Thyroid gland (tissue), 4 donors: Measurements from ENCODE around the gene SOWAHA.

Experiments used
- CTCF ChIP-seq, 6 experiments: fragments of 200-600 bp in 3 of 6; fragments of 450-650 bp in 3 of 6; sonication (generic) in 3 of 6; IDR thresholded peaks; one replicate each; pipeline ENCODE4 v1.5.1; 2016 to 2019; ENCODE audit warnings: antibody characterized with exemption in 6 of 6, mild to moderate bottlenecking in 2 of 6, inconsistent platforms in 1 of 6, moderate library complexity in 1 of 6
- POLR2A ChIP-seq, 2 donors: fragments of 450-650 bp; IDR thresholded peaks; one replicate each; pipeline ENCODE4 v1.6.1; 2017; ENCODE audit warnings: antibody characterized with exemption in 2 of 2, mild to moderate bottlenecking in 2 of 2, moderate library complexity in 1 of 2

GRCh38 chr5:132777209-132778069, 35.7 kb upstream of the SOWAHA start, which contains the start of gene SEPTIN8:
- TF ChIP-seq POLR2A (IDR thresholded peaks at IDR 0.05) (peak in 1 of 2 donors; percentile 28), CTCF (IDR thresholded peaks at IDR 0.05) (peak in 1 of 6 experiments; percentile 10)
